Body of pancreas (tissue), 4 donors: ENCODE data around the gene TMEM178B.
"Not testable (repeated sequence)": the region's sequence is repeated elsewhere in the genome, so short reads cannot be mapped to it uniquely, and the experiment has no call there.

ENCODE experiments used
- POLR2A ChIP-seq, 3 donors: fragments of 450-650 bp; IDR thresholded peaks; one replicate each; pipeline ENCODE4 v1.6.1; 2016; ENCODE audit warnings: antibody characterized with exemption in 3 of 3, mild to moderate bottlenecking in 2 of 3
- TF ChIP-seq, protein P1 (sequence below), 7 experiments: fragments of 450-650 bp in 4 of 7; fragments of 200-600 bp in 3 of 7; sonication (generic) in 3 of 7; IDR thresholded peaks; one replicate each; pipeline ENCODE4 v1.5.1; 2016 to 2019; ENCODE audit warnings: antibody characterized with exemption in 7 of 7

GRCh38 chr7:141195722-141196121 lies 121.9 kb downstream of the TMEM178B start:
- TF ChIP-seq POLR2A (IDR thresholded peaks at IDR 0.05): not testable (repeated sequence)
- TF ChIP-seq, protein P1, sequence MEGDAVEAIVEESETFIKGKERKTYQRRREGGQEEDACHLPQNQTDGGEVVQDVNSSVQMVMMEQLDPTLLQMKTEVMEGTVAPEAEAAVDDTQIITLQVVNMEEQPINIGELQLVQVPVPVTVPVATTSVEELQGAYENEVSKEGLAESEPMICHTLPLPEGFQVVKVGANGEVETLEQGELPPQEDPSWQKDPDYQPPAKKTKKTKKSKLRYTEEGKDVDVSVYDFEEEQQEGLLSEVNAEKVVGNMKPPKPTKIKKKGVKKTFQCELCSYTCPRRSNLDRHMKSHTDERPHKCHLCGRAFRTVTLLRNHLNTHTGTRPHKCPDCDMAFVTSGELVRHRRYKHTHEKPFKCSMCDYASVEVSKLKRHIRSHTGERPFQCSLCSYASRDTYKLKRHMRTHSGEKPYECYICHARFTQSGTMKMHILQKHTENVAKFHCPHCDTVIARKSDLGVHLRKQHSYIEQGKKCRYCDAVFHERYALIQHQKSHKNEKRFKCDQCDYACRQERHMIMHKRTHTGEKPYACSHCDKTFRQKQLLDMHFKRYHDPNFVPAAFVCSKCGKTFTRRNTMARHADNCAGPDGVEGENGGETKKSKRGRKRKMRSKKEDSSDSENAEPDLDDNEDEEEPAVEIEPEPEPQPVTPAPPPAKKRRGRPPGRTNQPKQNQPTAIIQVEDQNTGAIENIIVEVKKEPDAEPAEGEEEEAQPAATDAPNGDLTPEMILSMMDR (IDR thresholded peaks at IDR 0.05): not testable (repeated sequence)
